Progenitor cell of endocrine pancreas (in vitro differentiated cells): Measurements from ENCODE around the gene NIPA2. TPM values are rescaled to one million over a fixed set of nuclear protein-coding genes. Genes with fewer than 3 reads are reported as not detected.
A peak's percentile ranks its signal among the peaks of the same experiment; 100 is the strongest.

Experiments
- DNase-seq: peaks from one replicate; pipeline ENCODE4 v3.0.0; 2021; ENCODE audit warnings: low spot score; ENCODE audit not compliant: unreplicated experiment
- H3K27ac Mint-ChIP-seq: 2 replicates; pipeline ENCODE4 v1.8.0; 2021; ENCODE audit warnings: mild to moderate bottlenecking, moderate library complexity, mixed read lengths
- H3K27me3 Mint-ChIP-seq: 2 replicates; pipeline ENCODE4 v1.8.0; 2021; ENCODE audit warnings: mixed read lengths
- H3K36me3 Mint-ChIP-seq: 2 replicates; pipeline ENCODE4 v1.8.0; 2022; ENCODE audit warnings: mixed read lengths; ENCODE audit not compliant: insufficient read depth
- H3K4me1 Mint-ChIP-seq: 2 replicates; pipeline ENCODE4 v1.8.0; 2021; ENCODE audit warnings: low read depth, mixed read lengths
- H3K4me3 Mint-ChIP-seq: 2 replicates; pipeline ENCODE4 v1.8.0; 2021; ENCODE audit warnings: low read depth, mild to moderate bottlenecking, moderate library complexity, mixed read lengths
- H3K9me3 Mint-ChIP-seq: 2 replicates; pipeline ENCODE4 v1.8.0; 2021; ENCODE audit warnings: low read depth, mixed read lengths
- CTCF ChIP-seq: fragments of 200-600 bp; sonication (generic); IDR thresholded peaks from one replicate; pipeline ENCODE4 v1.5.0; 2021; ENCODE audit warnings: antibody characterized with exemption, mild to moderate bottlenecking; ENCODE audit not compliant: unreplicated experiment
- total RNA-seq: library from RNA; stranded (reverse); gene quantifications from 2 replicates; pipeline ENCODE4 v1.2.1, GENCODE V29; 2021

The NIPA2 gene
- total RNA-seq, 1 donor from 2014 or later: 34.3 TPM

- Mint-ChIP-seq H3K36me3 (peaks cover 26% of the 10 kb centered on the region), H3K4me3 (no peak overlapping the region), H3K27ac (no peak overlapping the region), H3K9me3 (no peaks in the 10 kb centered on the region), H3K27me3 (no peaks in the 10 kb centered on the region), H3K4me1 (peaks cover 6% of the 10 kb centered on the region)
- DNase-seq: no peak
- no peak for TF ChIP-seq CTCF
Observed at GRCh38 chr15:22888120-22888859, 49.8 kb downstream of the NIPA2 start.

GRCh38 chr15:22889146-22889818, 50.8 kb downstream of the NIPA2 start:
- Mint-ChIP-seq H3K36me3 (peaks cover 31% of the 10 kb centered on the region), H3K27ac (no peak overlapping the region)
- no peak for TF ChIP-seq CTCF

GRCh38 chr15:22890296-22890695, 51.8 kb downstream of the NIPA2 start:
- peaks cover 29% of the 10 kb centered on the region for H3K36me3 Mint-ChIP-seq
- H3K4me1 Mint-ChIP-seq: peaks cover 4% of the 10 kb centered on the region
- H3K4me3 Mint-ChIP-seq: no peak overlapping the region
- H3K9me3 Mint-ChIP-seq: no peaks in the 10 kb centered on the region
- no peaks in the 10 kb centered on the region for H3K27me3 Mint-ChIP-seq
- H3K27ac Mint-ChIP-seq: no peak overlapping the region
- no peak for TF ChIP-seq CTCF
- no peak for DNase-seq

More at GRCh38 chr15:22889146-22889818, 50.8 kb downstream of the NIPA2 start:
- H3K4me3 Mint-ChIP-seq: no peak overlapping the region
- no peak for DNase-seq
- peaks cover 6% of the 10 kb centered on the region for H3K4me1 Mint-ChIP-seq
- no peaks in the 10 kb centered on the region for H3K9me3 Mint-ChIP-seq
- no peaks in the 10 kb centered on the region for H3K27me3 Mint-ChIP-seq

GRCh38 chr15:22891426-22892210, 53.2 kb downstream of the NIPA2 start:
- peaks cover 28% of the 10 kb centered on the region for H3K36me3 Mint-ChIP-seq
- no peaks in the 10 kb centered on the region for H3K9me3 Mint-ChIP-seq
- no peak for DNase-seq
- no peaks in the 10 kb centered on the region for H3K27me3 Mint-ChIP-seq
- no peak overlapping the region for H3K27ac Mint-ChIP-seq
- no peak for TF ChIP-seq CTCF
- H3K4me3 Mint-ChIP-seq: no peak overlapping the region
- H3K4me1 Mint-ChIP-seq: peaks cover 4% of the 10 kb centered on the region

GRCh38 chr15:22892333-22892732, 53.9 kb downstream of the NIPA2 start:
- H3K4me3 Mint-ChIP-seq: no peak overlapping the region
- peaks cover 25% of the 10 kb centered on the region for H3K36me3 Mint-ChIP-seq
- TF ChIP-seq CTCF: no peak
- no peak for DNase-seq
- peak overlapping the region; percentile 2 for H3K27ac Mint-ChIP-seq
- no peaks in the 10 kb centered on the region for H3K9me3 Mint-ChIP-seq
- peaks cover 4% of the 10 kb centered on the region for H3K4me1 Mint-ChIP-seq
- no peaks in the 10 kb centered on the region for H3K27me3 Mint-ChIP-seq
